Loucy (cell line): Measurements from ENCODE around the gene NAALADL2.
"Not testable (repeated sequence)": the region's sequence is repeated elsewhere in the genome, so short reads cannot be mapped to it uniquely, and the experiment has no call there.

Experiments
- H2AFZ ChIP-seq: fragments of 200-600 bp; sonication (generic); 2 replicates; pipeline ENCODE4 v1.6.0; 2016; ENCODE audit warnings: antibody characterized with exemption, mild to moderate bottlenecking, low read length, moderate library complexity
- H3F3A ChIP-seq: fragments of 200-600 bp; 2 replicates; pipeline ENCODE4 v1.6.0; 2016; ENCODE audit warnings: antibody characterized with exemption, low read depth, mild to moderate bottlenecking
- H3K27me3 ChIP-seq: fragments of 200-600 bp; sonication (generic); 2 replicates; pipeline ENCODE4 v1.6.1; 2014; ENCODE audit warnings: low read length, mild to moderate bottlenecking; ENCODE audit not compliant: insufficient read depth, poor library complexity, severe bottlenecking
- H3K36me3 ChIP-seq: fragments of 200-600 bp; sonication (generic); 2 replicates; pipeline ENCODE4 v1.6.1; 2016; ENCODE audit warnings: low read length; ENCODE audit not compliant: insufficient read depth
- H3K4me1 ChIP-seq: fragments of 200-600 bp; sonication (generic); 2 replicates; pipeline ENCODE4 v1.5.1; 2014; ENCODE audit warnings: low read length, mild to moderate bottlenecking; ENCODE audit not compliant: insufficient read depth, poor library complexity, severe bottlenecking
- H3K4me2 ChIP-seq: fragments of 200-600 bp; sonication (generic); 2 replicates; pipeline ENCODE4 v1.6.0; 2014; ENCODE audit warnings: antibody characterized with exemption, low read length, low read depth, mild to moderate bottlenecking; ENCODE audit not compliant: poor library complexity, severe bottlenecking
- H3K4me3 ChIP-seq: fragments of 200-600 bp; sonication (generic); 2 replicates; pipeline ENCODE4 v1.5.1; 2014; ENCODE audit warnings: low read length, mild to moderate bottlenecking, mixed read lengths; ENCODE audit not compliant: poor library complexity, severe bottlenecking
- H3K79me2 ChIP-seq: fragments of 200-600 bp; sonication (generic); 2 replicates; pipeline ENCODE4 v1.6.1; 2014; ENCODE audit warnings: low read length; ENCODE audit not compliant: insufficient read depth
- H3K9ac ChIP-seq: fragments of 200-600 bp; sonication (generic); 2 replicates; pipeline ENCODE4 v1.6.0; 2014; ENCODE audit warnings: mild to moderate bottlenecking, low read depth, low read length, moderate library complexity; ENCODE audit not compliant: poor library complexity, severe bottlenecking
- H3K9me2 ChIP-seq: fragments of 200-600 bp; sonication (generic); replicated peaks from 2 replicates; pipeline ENCODE4 v1.6.1; 2016; ENCODE audit warnings: low read depth, low read length, mixed read lengths
- H3K9me3 ChIP-seq: fragments of 200-600 bp; sonication (generic); 2 replicates; pipeline ENCODE4 v1.6.1; 2014; ENCODE audit warnings: mild to moderate bottlenecking, antibody characterized with exemption, low read length, low read depth; ENCODE audit not compliant: insufficient read depth
- H4K20me1 ChIP-seq: fragments of 200-600 bp; sonication (generic); 2 replicates; pipeline ENCODE4 v1.6.0; 2014; ENCODE audit warnings: antibody characterized with exemption, low read length, mild to moderate bottlenecking; ENCODE audit not compliant: insufficient read depth, poor library complexity, severe bottlenecking
- CTCF ChIP-seq: fragments of 200-600 bp; sonication (generic); conservative IDR thresholded peaks from 2 replicates; pipeline ENCODE4 v1.5.1; 2014; ENCODE audit warnings: mild to moderate bottlenecking, antibody characterized with exemption, low read length
- EZH2phosphoT487 ChIP-seq: fragments of 200-600 bp; IDR thresholded peaks from 2 replicates; pipeline ENCODE4 v1.6.1; 2018; ENCODE audit warnings: antibody characterized with exemption, mild to moderate bottlenecking, moderate library complexity, borderline replicate concordance

Gene NAALADL2

GRCh38 chr3:175416600-175416999 is 557.5 kb downstream of the NAALADL2 start:
- H3K4me1 ChIP-seq = no peaks in the 10 kb centered on the region
- no peaks in the 10 kb centered on the region for H3K9me2 ChIP-seq
- H3K9me3 ChIP-seq = no peaks in the 10 kb centered on the region
- H3K9ac ChIP-seq = no peak overlapping the region
- H3K4me3 ChIP-seq = no peak overlapping the region
- H2AFZ ChIP-seq = no peak overlapping the region
- no peaks in the 10 kb centered on the region for H3K36me3 ChIP-seq
- no peaks in the 10 kb centered on the region for H4K20me1 ChIP-seq
- H3K4me2 ChIP-seq = no peak overlapping the region
- H3F3A ChIP-seq = no peaks in the 10 kb centered on the region
- H3K79me2 ChIP-seq = no peaks in the 10 kb centered on the region
- no peaks in the 10 kb centered on the region for H3K27me3 ChIP-seq
- TF ChIP-seq EZH2phosphoT487 = no peak

GRCh38 chr3:175417426-175417825 is 558.3 kb downstream of the NAALADL2 start:
- H3F3A ChIP-seq = no peaks in the 10 kb centered on the region
- no peaks in the 10 kb centered on the region for H3K4me1 ChIP-seq
- no peak overlapping the region for H3K4me3 ChIP-seq
- H3K79me2 ChIP-seq = no peaks in the 10 kb centered on the region
- no peak overlapping the region for H3K9ac ChIP-seq
- H3K9me2 ChIP-seq = no peaks in the 10 kb centered on the region
- H3K9me3 ChIP-seq = no peaks in the 10 kb centered on the region
- no peak overlapping the region for H3K4me2 ChIP-seq
- no peaks in the 10 kb centered on the region for H3K36me3 ChIP-seq
- TF ChIP-seq EZH2phosphoT487 = no peak
- no peaks in the 10 kb centered on the region for H3K27me3 ChIP-seq
- H4K20me1 ChIP-seq = no peaks in the 10 kb centered on the region
- no peak overlapping the region for H2AFZ ChIP-seq

DNA sequence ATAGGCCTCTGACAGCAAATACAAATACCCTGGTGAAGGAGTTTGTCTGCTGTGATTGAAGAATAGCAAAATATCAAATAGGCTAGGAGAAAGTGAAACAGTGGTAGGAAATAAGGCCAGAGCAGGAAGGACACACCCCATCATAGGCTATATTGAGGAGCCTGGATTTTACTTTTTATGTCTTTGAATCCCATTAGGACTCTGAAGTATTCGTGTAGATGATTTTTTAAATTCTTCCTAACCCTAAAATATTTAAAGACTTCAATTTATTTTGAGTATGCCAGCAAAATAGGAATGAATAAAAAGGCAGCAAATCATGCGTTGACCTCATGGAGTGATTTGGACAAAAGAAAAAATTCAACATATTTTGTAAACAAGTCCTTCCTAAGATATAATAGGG is 562.8 kb downstream of the NAALADL2 start:
- Histone ChIP-seq H3K79me2 (no peaks in the 10 kb centered on the region), H3K36me3 (no peaks in the 10 kb centered on the region), H3K4me2 (no peak overlapping the region), H3K4me1 (no peaks in the 10 kb centered on the region), H3K9me3 (no peaks in the 10 kb centered on the region), H3K27me3 (no peaks in the 10 kb centered on the region), H2AFZ (no peak overlapping the region), H3K4me3 (no peak overlapping the region), H3F3A (no peaks in the 10 kb centered on the region), H3K9ac (no peak overlapping the region), H4K20me1 (no peaks in the 10 kb centered on the region), H3K9me2 (no peaks in the 10 kb centered on the region)
- TF ChIP-seq CTCF = no peak
- no peak for TF ChIP-seq EZH2phosphoT487

DNA sequence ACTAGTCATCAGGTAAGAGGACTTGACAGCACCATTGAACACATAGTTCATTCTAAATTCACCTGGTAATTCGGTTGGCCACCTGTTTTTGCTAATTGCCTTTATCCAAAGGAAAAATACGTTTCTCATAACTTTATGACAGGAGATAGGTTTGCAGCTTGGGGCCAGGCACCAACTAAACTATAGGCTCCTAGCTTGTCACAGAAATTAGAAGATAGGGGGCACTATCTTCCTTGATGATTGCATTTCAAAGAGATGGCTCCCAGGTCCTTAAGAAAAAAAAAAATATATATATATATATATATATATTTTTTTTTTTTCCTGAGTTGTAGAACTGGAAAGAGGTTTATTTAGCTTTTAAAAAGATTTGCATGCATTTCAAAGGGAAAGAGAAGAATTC is 563.6 kb downstream of the NAALADL2 start:
- H3K9me3 ChIP-seq = no peaks in the 10 kb centered on the region
- no peaks in the 10 kb centered on the region for H4K20me1 ChIP-seq
- no peak overlapping the region for H3K4me3 ChIP-seq
- H3F3A ChIP-seq = no peaks in the 10 kb centered on the region
- H3K79me2 ChIP-seq = no peaks in the 10 kb centered on the region
- H3K4me1 ChIP-seq = no peaks in the 10 kb centered on the region
- no peak overlapping the region for H2AFZ ChIP-seq
- H3K9me2 ChIP-seq = no peaks in the 10 kb centered on the region
- no peak for TF ChIP-seq CTCF
- TF ChIP-seq EZH2phosphoT487 = no peak
- no peaks in the 10 kb centered on the region for H3K36me3 ChIP-seq
- no peak overlapping the region for H3K4me2 ChIP-seq
- no peak overlapping the region for H3K9ac ChIP-seq
- no peaks in the 10 kb centered on the region for H3K27me3 ChIP-seq

DNA sequence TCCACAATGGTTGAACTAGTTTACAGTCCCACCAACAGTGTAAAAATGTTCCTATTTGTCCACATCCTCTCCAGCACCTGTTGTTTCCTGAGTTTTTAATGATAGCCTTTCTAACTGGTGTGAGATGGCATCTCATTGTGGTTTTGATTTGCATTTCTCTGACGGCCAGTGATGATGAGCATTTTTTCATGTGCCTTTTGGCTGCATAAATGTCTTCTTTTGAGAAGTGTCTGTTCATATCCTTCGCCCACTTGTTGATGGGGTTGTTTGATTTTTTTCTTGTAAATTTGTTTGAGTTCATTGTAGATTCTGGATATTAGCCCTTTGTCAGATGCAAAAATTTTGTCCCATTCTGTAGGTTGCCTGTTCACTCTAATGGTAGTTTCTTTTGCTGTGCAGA is 564.7 kb downstream of the NAALADL2 start:
- H3K27me3 ChIP-seq, H3K9ac ChIP-seq, H3K4me2 ChIP-seq, H4K20me1 ChIP-seq, H3K79me2 ChIP-seq, H3K36me3 ChIP-seq, H3F3A ChIP-seq, H2AFZ ChIP-seq, H3K9me2 ChIP-seq, H3K4me1 ChIP-seq, H3K4me3 ChIP-seq, H3K9me3 ChIP-seq: not testable (repeated sequence)
